ENCODE results near the gene ING3.

DNA sequence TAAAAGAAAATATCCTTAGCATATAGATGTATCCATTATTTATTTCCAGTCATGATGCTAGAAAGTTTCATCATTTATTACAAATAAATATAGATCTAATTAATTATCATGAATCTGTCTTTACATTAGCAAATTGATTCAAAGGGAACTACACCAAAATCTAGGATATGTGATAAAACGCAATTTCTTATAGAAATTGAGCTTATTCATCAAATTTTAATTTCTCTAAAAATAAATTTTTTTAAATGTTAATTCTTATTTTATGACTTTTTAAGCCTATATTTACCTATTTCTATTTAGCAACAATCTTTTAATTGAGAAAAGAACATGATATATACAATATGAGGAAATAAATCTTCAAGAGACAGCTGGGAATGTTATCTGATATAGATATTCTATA is 34.0 kb upstream of the ING3 start:
- TF ChIP-seq BMI1 (IDR thresholded peaks at IDR 0.05; ENCODE audit: low read length), result no peak
- TF ChIP-seq SREBF2 (CRISPR knock-in tag; IDR thresholded peaks at IDR 0.05), result no peak
- no peak for TF ChIP-seq POLR2AphosphoS5 (IDR thresholded peaks at IDR 0.05; ENCODE audit: control insufficient read depth, insufficient read depth, low read depth, low read length)
- TF ChIP-seq TARDBP (IDR thresholded peaks at IDR 0.05), result no peak
- TF ChIP-seq CTCF (IDR thresholded peaks at IDR 0.05 in 2 of 3, conservative IDR thresholded peaks at IDR 0.05 in 1 of 3; ENCODE audit: insufficient read depth in 2 of 3, low read depth in 1 of 3, low read length in 3 of 3), result no peak
